Cardiac fibroblast (primary cell): Measurements from ENCODE around the gene FNDC8.

Experiments used
- DNase-seq, 2 donors: peaks; one replicate each; pipeline versions ENCODE4 v3.0.0 to v3.0.0-alpha.2; 2010; ENCODE audit warnings: low read depth in 2 of 2
- H3K4me3 ChIP-seq, 2 donors: replicated peaks in 1 of 2; 1 replicate in 1 of 2; 2 replicates in 1 of 2; pipeline ENCODE4 v1.5.1; 2011; ENCODE audit warnings: low read depth in 2 of 2, low read length in 2 of 2, mild to moderate bottlenecking in 2 of 2, moderate library complexity in 1 of 2
- TF ChIP-seq, protein P1 (sequence below): IDR thresholded peaks from one replicate; pipeline ENCODE4 v1.5.1; 2011; ENCODE audit warnings: low read depth, mild to moderate bottlenecking, low read length, inconsistent platforms

FNDC8 gene

DNA sequence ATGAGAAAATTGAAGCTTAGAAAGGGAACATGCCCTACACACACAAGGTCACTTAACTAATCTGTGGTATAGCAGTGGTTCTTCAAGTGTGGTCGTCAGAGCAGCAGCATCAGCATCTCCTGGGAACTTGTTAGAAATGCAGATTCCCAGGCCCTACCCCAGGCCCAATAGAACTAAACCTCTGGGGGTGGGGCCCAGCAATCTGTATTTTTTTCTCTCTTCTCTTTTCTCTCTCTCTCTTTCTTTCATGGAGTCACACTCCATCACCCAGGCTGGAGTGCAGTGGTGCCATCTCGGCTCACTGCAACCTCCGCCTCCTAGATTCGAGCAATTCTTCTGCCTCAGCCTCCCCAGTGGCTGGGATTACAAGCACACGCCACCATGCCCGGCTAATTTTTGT lies 16.8 kb downstream of the FNDC8 start:
- no peak overlapping the region for H3K4me3 ChIP-seq
- TF ChIP-seq, protein P1, sequence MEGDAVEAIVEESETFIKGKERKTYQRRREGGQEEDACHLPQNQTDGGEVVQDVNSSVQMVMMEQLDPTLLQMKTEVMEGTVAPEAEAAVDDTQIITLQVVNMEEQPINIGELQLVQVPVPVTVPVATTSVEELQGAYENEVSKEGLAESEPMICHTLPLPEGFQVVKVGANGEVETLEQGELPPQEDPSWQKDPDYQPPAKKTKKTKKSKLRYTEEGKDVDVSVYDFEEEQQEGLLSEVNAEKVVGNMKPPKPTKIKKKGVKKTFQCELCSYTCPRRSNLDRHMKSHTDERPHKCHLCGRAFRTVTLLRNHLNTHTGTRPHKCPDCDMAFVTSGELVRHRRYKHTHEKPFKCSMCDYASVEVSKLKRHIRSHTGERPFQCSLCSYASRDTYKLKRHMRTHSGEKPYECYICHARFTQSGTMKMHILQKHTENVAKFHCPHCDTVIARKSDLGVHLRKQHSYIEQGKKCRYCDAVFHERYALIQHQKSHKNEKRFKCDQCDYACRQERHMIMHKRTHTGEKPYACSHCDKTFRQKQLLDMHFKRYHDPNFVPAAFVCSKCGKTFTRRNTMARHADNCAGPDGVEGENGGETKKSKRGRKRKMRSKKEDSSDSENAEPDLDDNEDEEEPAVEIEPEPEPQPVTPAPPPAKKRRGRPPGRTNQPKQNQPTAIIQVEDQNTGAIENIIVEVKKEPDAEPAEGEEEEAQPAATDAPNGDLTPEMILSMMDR, result no peak
- DNase-seq, result no peak

DNA sequence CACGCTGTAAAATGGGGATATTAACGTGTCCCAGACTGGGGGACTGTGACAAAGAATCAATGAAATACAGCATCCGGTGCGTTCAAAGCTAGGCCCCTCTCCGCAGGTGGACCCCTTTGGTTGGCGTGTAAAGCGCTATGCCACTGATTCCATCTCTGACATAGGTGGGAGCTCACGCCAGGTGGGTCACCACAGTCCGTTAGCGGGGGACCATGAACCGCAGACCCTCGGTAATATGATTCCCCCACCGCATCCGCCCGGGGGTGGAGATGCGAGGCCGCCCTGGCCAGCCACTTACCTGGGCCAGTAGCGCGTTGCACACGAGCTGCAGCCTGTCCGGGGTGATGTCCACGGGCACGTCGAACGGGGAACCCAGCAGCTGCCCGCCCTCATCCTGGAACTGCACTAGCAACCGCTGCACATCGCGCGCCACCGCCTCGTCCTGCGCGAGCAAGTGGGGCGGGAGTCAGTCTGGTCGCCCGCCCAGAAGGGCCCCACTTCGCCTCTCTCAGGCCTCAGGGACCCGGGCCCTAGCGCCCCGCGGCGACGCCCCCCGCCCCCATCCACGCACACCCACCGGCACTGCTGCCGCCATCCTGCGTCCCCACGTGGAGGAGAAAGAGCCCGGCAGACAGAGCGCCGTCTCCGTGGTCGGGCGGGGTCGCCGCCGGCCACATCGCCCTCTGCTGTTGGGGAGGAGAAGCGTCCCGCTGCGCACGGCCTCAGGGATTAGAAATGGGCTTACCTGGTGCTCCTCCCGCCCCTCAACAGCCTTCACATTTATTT lies 20.5 kb downstream of the FNDC8 start, which contains the start of gene NLE1:
Gene NLE1, minus strand, starts transcription at position 623 of the 786 bp plus-strand sequence. Its CDS starts 28 bp downstream, at position 595.
- peak within 1 kb of the TSS; percentile 99 to 100 for H3K4me3 ChIP-seq
- TF ChIP-seq, protein P1, result peak; percentile 94
- peak; percentile 83 to 87 for DNase-seq

- H3K4me3 ChIP-seq, result peak overlapping the region; percentile 99 to 100
- TF ChIP-seq, protein P1, result no peak
- no peak for DNase-seq
Measured at GRCh38 chr17:35142467-35142796, 21.0 kb downstream of the FNDC8 start.

DNA sequence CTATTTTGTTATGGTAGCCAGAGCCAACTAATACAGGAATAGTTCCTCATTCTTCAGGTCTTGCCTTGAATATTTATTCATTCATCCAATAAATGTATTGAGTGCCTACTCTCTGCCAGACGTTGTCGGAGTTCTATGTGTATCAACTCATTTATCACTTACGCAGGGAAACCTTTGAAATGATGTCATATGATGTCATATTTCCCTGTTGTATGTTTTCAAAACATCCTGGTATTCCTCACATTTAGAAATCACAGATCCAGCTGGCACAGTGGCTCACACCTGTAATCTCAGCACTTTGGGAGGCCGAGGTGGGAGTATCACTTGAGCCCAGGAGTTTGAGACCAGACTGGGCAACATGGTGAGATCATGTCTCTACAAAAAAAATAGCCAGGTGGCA lies 23.4 kb downstream of the FNDC8 start:
- no peak for DNase-seq
- TF ChIP-seq, protein P1, result no peak
- no peak overlapping the region for H3K4me3 ChIP-seq

DNA sequence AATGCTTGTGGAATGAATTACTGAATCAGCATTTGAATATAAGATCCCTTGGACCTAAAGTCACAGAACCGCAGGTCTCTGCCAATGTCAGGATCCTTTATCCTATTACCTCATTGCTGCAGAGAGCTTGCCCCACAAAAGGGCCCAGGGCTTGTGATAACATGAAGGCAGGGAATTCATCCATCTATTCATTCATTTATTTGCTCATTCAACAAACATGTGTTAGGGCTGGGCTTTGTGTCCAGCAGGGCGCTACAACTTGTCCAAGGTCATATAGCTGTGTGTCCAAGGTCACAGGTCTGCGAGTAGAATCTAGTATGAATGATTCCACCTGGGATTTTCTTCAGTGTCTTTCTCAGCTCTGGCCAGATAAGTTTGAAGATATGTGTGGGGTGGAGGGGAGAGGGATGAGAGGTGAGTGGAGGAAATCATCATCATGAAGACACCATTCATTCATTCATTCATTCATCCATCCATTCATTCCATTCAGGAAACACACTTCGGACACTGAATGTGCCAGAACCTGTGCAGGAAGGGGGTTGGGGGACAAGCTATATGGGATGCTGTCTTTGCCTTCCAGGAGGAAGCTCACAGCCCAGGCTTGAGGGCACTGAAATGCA lies 24.9 kb downstream of the FNDC8 start:
- DNase-seq, result no peak
- H3K4me3 ChIP-seq, result no peak overlapping the region
- TF ChIP-seq, protein P1, result no peak

DNA sequence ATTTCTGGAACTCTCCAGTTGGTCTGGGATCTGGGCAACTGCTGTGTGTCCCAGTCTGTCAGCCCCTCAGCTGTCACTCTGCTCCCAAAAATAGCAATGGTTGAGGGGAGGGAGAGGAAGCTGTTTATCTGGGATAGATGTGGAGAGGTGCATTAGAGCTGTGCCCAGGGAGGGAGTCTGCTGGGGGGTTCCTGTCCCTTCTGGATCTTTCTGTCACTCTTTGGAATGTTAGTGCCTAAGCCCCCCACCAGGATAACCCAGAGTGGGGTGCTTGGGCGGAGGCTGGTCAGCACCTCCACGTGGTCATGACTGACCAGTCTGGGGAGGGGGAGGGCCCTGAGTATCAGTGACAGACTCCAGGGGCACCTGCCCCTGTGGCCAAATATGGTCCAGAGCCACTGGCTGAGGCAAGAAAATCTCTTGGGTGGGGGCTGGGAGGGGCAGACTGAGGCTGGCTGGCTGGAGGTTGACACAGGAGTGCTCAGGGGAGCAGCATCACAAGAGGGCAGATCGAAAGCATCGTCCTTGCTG lies 26.0 kb downstream of the FNDC8 start, which contains the start of gene UNC45B:
Gene UNC45B, plus strand, starts transcription at position 443 of the 531 bp plus-strand sequence. CDS start 447 bp downstream, outside the sequence.
- H3K4me3 ChIP-seq, result no peak within 1 kb of the TSS
- TF ChIP-seq, protein P1, result no peak
- DNase-seq, result no peak
